HepG2 (cell line): Measurements from ENCODE around the gene MRPL28. TPM values are rescaled to one million over a fixed set of nuclear protein-coding genes. Genes with fewer than 3 reads are reported as not detected.

Source experiments
- GFI1 ChIP-seq: sonication (generic); formaldehyde crosslinking; IDR thresholded peaks from 2 replicates; pipeline ENCODE4 v1.5.0; 2020; ENCODE audit warnings: missing genetic modification reagents, mild to moderate bottlenecking, borderline replicate concordance
- KMT2A ChIP-seq: sonication (generic); formaldehyde crosslinking; IDR thresholded peaks from 2 replicates; pipeline ENCODE4 v1.4.0; 2020; ENCODE audit warnings: missing genetic modification reagents
- ONECUT2 ChIP-seq: sonication (generic); formaldehyde crosslinking; IDR thresholded peaks from 2 replicates; pipeline ENCODE4 v1.4.0; 2020; ENCODE audit warnings: missing genetic modification reagents
- SAP130 ChIP-seq: IDR thresholded peaks from 2 replicates; pipeline ENCODE4 v1.6.1; 2016; ENCODE audit warnings: low read depth
- TBL1XR1 ChIP-seq: fragments of 150-350 bp; IDR thresholded peaks from 2 replicates; pipeline ENCODE4 v1.6.1; 2014; ENCODE audit warnings: borderline replicate concordance, low read length; ENCODE audit not compliant: partially characterized antibody
- TCF7 ChIP-seq: sonication (generic); IDR thresholded peaks from 2 replicates; pipeline ENCODE4 v1.6.1; 2016; ENCODE audit warnings: antibody characterized with exemption, low read depth
- ZNF550 ChIP-seq: sonication (generic); formaldehyde crosslinking; IDR thresholded peaks from 2 replicates; pipeline ENCODE4 v1.4.0; 2020; ENCODE audit warnings: mild to moderate bottlenecking, missing genetic modification reagents, borderline replicate concordance
- polyA plus RNA-seq, 8 experiments: library from polyadenylated mRNA; depleted of rRNA in 3 of 8; stranded (reverse) in 7 of 8; unstranded in 1 of 8; fragments of >200 nt; fragmentation: Illumina TruSeq in 4 of 8; extraction: Trizol in 4 of 8; gene quantifications; 2 replicates each; pipeline versions ENCODE4 v1.2.1 to v1.2.3, GENCODE V29; 2011 to 2016; ENCODE audit warnings: low read depth in 4 of 8, missing spikeins in 1 of 8, mixed read lengths in 1 of 8; ENCODE audit not compliant: insufficient read depth in 1 of 8
- total RNA-seq, 5 experiments: library from RNA; depleted of rRNA; stranded (reverse); fragments of >200 nt; fragmentation: Illumina TruSeq; extraction: Trizol; gene quantifications; 2 replicates each; pipeline ENCODE4 v1.2.3, GENCODE V29; 2016; ENCODE audit warnings: low read depth in 1 of 5
- TF ChIP-seq, protein P1 (sequence below): sonication (generic); formaldehyde crosslinking; IDR thresholded peaks from 2 replicates; pipeline ENCODE4 v1.9.0; 2021; ENCODE audit warnings: mild to moderate bottlenecking, missing genetic modification reagents
- TF ChIP-seq, protein P2 (sequence below): sonication (generic); formaldehyde crosslinking; IDR thresholded peaks from 2 replicates; pipeline ENCODE4 v1.4.0; 2020; ENCODE audit warnings: missing genetic modification reagents
- TF ChIP-seq, protein P3 (sequence below): sonication (generic); formaldehyde crosslinking; IDR thresholded peaks from 2 replicates; pipeline ENCODE4 v1.4.0; 2020; ENCODE audit warnings: mild to moderate bottlenecking, missing genetic modification reagents
- TF ChIP-seq, protein P4 (sequence below): sonication (generic); formaldehyde crosslinking; IDR thresholded peaks from 2 replicates; pipeline ENCODE4 v1.5.1; 2020; ENCODE audit warnings: missing genetic modification reagents, mild to moderate bottlenecking, borderline replicate concordance
- TF ChIP-seq, protein P5 (sequence below): fragments of 450-650 bp; IDR thresholded peaks from 2 replicates; pipeline ENCODE4 v1.6.1; 2017; ENCODE audit warnings: mild to moderate bottlenecking

MRPL28 gene
- total and polyA plus RNA-seq, 2 of the 13 experiments (the other 11 are each of a cell fraction or from before 2014, with no cell fraction given): 114 to 135 TPM

DNA sequence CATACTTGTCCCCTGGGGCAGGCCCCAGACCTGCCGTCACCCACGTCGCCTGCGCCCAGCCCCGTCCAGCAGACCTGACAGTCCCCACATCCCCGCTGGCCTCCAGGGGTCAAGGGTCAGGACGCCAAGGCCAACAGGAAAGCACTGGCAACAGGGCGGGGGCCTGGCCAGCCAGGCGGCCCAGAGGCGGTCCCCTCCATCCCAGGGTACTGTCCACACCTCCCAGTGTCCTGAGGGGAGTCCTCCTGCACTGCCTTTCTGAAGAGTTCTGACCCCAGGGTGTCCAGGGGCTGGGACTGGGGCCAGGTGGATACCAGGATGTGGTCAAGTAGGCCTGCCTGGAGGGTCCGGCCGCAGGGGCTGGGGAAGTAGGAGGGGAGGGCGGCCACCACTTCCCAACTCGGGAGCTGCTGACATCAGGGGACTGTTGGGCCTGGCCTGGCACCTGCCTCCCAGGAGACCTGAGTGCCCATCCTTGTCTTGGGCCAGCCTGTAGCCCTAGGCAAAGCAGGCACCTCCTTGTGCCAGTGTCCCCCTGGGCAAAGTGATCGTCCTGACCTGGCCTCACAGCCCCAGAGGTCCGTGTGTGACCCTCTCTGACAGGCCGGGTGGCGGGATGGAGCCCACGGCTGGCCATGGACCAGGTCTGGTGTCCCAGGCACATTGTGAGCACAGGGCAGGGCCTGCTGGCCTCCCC, 11.1 kb downstream of the MRPL28 start (continued):
- TF ChIP-seq, protein P1, sequence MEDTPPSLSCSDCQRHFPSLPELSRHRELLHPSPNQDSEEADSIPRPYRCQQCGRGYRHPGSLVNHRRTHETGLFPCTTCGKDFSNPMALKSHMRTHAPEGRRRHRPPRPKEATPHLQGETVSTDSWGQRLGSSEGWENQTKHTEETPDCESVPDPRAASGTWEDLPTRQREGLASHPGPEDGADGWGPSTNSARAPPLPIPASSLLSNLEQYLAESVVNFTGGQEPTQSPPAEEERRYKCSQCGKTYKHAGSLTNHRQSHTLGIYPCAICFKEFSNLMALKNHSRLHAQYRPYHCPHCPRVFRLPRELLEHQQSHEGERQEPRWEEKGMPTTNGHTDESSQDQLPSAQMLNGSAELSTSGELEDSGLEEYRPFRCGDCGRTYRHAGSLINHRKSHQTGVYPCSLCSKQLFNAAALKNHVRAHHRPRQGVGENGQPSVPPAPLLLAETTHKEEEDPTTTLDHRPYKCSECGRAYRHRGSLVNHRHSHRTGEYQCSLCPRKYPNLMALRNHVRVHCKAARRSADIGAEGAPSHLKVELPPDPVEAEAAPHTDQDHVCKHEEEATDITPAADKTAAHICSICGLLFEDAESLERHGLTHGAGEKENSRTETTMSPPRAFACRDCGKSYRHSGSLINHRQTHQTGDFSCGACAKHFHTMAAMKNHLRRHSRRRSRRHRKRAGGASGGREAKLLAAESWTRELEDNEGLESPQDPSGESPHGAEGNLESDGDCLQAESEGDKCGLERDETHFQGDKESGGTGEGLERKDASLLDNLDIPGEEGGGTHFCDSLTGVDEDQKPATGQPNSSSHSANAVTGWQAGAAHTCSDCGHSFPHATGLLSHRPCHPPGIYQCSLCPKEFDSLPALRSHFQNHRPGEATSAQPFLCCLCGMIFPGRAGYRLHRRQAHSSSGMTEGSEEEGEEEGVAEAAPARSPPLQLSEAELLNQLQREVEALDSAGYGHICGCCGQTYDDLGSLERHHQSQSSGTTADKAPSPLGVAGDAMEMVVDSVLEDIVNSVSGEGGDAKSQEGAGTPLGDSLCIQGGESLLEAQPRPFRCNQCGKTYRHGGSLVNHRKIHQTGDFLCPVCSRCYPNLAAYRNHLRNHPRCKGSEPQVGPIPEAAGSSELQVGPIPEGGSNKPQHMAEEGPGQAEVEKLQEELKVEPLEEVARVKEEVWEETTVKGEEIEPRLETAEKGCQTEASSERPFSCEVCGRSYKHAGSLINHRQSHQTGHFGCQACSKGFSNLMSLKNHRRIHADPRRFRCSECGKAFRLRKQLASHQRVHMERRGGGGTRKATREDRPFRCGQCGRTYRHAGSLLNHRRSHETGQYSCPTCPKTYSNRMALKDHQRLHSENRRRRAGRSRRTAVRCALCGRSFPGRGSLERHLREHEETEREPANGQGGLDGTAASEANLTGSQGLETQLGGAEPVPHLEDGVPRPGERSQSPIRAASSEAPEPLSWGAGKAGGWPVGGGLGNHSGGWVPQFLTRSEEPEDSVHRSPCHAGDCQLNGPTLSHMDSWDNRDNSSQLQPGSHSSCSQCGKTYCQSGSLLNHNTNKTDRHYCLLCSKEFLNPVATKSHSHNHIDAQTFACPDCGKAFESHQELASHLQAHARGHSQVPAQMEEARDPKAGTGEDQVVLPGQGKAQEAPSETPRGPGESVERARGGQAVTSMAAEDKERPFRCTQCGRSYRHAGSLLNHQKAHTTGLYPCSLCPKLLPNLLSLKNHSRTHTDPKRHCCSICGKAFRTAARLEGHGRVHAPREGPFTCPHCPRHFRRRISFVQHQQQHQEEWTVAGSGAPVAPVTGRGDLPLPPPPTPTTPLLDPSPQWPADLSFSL (CRISPR knock-in tag): no peak
- TF ChIP-seq, protein P2, sequence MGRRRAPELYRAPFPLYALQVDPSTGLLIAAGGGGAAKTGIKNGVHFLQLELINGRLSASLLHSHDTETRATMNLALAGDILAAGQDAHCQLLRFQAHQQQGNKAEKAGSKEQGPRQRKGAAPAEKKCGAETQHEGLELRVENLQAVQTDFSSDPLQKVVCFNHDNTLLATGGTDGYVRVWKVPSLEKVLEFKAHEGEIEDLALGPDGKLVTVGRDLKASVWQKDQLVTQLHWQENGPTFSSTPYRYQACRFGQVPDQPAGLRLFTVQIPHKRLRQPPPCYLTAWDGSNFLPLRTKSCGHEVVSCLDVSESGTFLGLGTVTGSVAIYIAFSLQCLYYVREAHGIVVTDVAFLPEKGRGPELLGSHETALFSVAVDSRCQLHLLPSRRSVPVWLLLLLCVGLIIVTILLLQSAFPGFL (CRISPR knock-in tag): no peak
- TF ChIP-seq KMT2A (CRISPR knock-in tag): no peak
- no peak for TF ChIP-seq ONECUT2 (CRISPR knock-in tag)
- TF ChIP-seq, protein P3, sequence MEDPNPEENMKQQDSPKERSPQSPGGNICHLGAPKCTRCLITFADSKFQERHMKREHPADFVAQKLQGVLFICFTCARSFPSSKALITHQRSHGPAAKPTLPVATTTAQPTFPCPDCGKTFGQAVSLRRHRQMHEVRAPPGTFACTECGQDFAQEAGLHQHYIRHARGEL (CRISPR knock-in tag): no peak
- TF ChIP-seq SAP130: peak; percentile 90
- TF ChIP-seq, protein P4, sequence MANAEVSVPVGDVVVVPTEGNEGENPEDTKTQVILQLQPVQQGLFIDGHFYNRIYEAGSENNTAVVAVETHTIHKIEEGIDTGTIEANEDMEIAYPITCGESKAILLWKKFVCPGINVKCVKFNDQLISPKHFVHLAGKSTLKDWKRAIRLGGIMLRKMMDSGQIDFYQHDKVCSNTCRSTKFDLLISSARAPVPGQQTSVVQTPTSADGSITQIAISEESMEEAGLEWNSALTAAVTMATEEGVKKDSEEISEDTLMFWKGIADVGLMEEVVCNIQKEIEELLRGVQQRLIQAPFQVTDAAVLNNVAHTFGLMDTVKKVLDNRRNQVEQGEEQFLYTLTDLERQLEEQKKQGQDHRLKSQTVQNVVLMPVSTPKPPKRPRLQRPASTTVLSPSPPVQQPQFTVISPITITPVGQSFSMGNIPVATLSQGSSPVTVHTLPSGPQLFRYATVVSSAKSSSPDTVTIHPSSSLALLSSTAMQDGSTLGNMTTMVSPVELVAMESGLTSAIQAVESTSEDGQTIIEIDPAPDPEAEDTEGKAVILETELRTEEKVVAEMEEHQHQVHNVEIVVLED (CRISPR knock-in tag): peak; percentile 75
- TF ChIP-seq GFI1 (CRISPR knock-in tag): no peak
- TF ChIP-seq TBL1XR1: no peak
- no peak for TF ChIP-seq ZNF550 (CRISPR knock-in tag)
- no peak for TF ChIP-seq TCF7
- TF ChIP-seq, protein P5, sequence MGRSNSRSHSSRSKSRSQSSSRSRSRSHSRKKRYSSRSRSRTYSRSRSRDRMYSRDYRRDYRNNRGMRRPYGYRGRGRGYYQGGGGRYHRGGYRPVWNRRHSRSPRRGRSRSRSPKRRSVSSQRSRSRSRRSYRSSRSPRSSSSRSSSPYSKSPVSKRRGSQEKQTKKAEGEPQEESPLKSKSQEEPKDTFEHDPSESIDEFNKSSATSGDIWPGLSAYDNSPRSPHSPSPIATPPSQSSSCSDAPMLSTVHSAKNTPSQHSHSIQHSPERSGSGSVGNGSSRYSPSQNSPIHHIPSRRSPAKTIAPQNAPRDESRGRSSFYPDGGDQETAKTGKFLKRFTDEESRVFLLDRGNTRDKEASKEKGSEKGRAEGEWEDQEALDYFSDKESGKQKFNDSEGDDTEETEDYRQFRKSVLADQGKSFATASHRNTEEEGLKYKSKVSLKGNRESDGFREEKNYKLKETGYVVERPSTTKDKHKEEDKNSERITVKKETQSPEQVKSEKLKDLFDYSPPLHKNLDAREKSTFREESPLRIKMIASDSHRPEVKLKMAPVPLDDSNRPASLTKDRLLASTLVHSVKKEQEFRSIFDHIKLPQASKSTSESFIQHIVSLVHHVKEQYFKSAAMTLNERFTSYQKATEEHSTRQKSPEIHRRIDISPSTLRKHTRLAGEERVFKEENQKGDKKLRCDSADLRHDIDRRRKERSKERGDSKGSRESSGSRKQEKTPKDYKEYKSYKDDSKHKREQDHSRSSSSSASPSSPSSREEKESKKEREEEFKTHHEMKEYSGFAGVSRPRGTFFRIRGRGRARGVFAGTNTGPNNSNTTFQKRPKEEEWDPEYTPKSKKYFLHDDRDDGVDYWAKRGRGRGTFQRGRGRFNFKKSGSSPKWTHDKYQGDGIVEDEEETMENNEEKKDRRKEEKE: no peak
